ENCODE results near the gene CCDC24. TPM values are rescaled to one million over a fixed set of nuclear protein-coding genes. Genes with fewer than 3 reads are reported as not detected.

The CCDC24 gene
- total RNA-seq, 2 donors from 2014 or later: 6.7 to 21.1 TPM

GRCh38 chr1:44021581-44022321, 30.4 kb downstream of the CCDC24 start:
- Histone ChIP-seq H3K9me3 (no peaks in the 10 kb centered on the region), H3K27ac (no peak overlapping the region), H3K4me1 (no peaks in the 10 kb centered on the region), H3K27me3 (no peaks in the 10 kb centered on the region), H3K4me3 (no peak overlapping the region), H3K36me3 (replicated peaks in 1 of 2; ENCODE audit: insufficient read depth in 1 of 2, low read depth in 2 of 2) (no peaks in the 10 kb centered on the region)
- WGBS, 2 donors: 86 to 93% methylated on average over 3 to 10 of the region's 10 CpGs
- intact Hi-C loops (cut with DNase I): no loop called here
- no peak for TF ChIP-seq CTCF (IDR thresholded peaks at IDR 0.05)
- TF ChIP-seq POLR2A (IDR thresholded peaks at IDR 0.05): no peak
- DNase-seq: no peak
- ATAC-seq: no peak

- Histone ChIP-seq H3K27ac (no peak overlapping the region), H3K27me3 (no peaks in the 10 kb centered on the region), H3K36me3 (replicated peaks in 1 of 2; ENCODE audit: insufficient read depth in 1 of 2, low read depth in 2 of 2) (no peaks in the 10 kb centered on the region), H3K4me1 (peaks cover 5% of the 10 kb centered on the region), H3K4me3 (no peak overlapping the region), H3K9me3 (no peaks in the 10 kb centered on the region)
- WGBS, 2 donors: 88 to 89% methylated on average over 6 to 14 of the region's 14 CpGs
- no peak for ATAC-seq
- peak in 1 of 4 donors; percentile 5 for DNase-seq
- no peak for TF ChIP-seq CTCF (IDR thresholded peaks at IDR 0.05)
- TF ChIP-seq POLR2A (IDR thresholded peaks at IDR 0.05): no peak
- intact Hi-C loops (cut with DNase I): no loop called here
Observed at GRCh38 chr1:44024031-44024902, 32.9 kb downstream of the CCDC24 start.

GRCh38 chr1:44024903-44025525, 33.6 kb downstream of the CCDC24 start:
- ATAC-seq (no peak), DNase-seq (peak in 1 of 4 donors; percentile 1)
- no peaks in the 10 kb centered on the region for H3K27me3 ChIP-seq
- no peak overlapping the region for H3K27ac ChIP-seq
- no peaks in the 10 kb centered on the region for H3K9me3 ChIP-seq
- 83 to 88% methylated on average over 12 to 13 of the region's 13 CpGs for WGBS, 2 donors
- TF ChIP-seq CTCF (IDR thresholded peaks at IDR 0.05) (no peak), POLR2A (IDR thresholded peaks at IDR 0.05) (no peak)
- intact Hi-C loops (cut with DNase I): no loop called here
- H3K4me1 ChIP-seq: peaks cover 9% of the 10 kb centered on the region
- no peaks in the 10 kb centered on the region for H3K36me3 ChIP-seq (replicated peaks in 1 of 2; ENCODE audit: insufficient read depth in 1 of 2, low read depth in 2 of 2)
- H3K4me3 ChIP-seq: no peak overlapping the region

- H3K9me3 ChIP-seq: no peaks in the 10 kb centered on the region
- no peak overlapping the region for H3K4me3 ChIP-seq
- H3K27ac ChIP-seq: no peak overlapping the region
- 75 to 85% methylated on average over 3 of the region's 3 CpGs for WGBS, 2 donors
- no peaks in the 10 kb centered on the region for H3K36me3 ChIP-seq (replicated peaks in 1 of 2; ENCODE audit: insufficient read depth in 1 of 2, low read depth in 2 of 2)
- H3K4me1 ChIP-seq: peaks cover 9% of the 10 kb centered on the region
- no peak for TF ChIP-seq CTCF (IDR thresholded peaks at IDR 0.05)
- TF ChIP-seq POLR2A (IDR thresholded peaks at IDR 0.05): no peak
- intact Hi-C loops (cut with DNase I): no loop called here
- ATAC-seq (no peak), DNase-seq (peak in 1 of 4 donors; percentile 8)
- H3K27me3 ChIP-seq: no peaks in the 10 kb centered on the region
Observed at GRCh38 chr1:44025816-44026215, 34.4 kb downstream of the CCDC24 start.
